ENCODE data around the gene SYNDIG1.

DNA sequence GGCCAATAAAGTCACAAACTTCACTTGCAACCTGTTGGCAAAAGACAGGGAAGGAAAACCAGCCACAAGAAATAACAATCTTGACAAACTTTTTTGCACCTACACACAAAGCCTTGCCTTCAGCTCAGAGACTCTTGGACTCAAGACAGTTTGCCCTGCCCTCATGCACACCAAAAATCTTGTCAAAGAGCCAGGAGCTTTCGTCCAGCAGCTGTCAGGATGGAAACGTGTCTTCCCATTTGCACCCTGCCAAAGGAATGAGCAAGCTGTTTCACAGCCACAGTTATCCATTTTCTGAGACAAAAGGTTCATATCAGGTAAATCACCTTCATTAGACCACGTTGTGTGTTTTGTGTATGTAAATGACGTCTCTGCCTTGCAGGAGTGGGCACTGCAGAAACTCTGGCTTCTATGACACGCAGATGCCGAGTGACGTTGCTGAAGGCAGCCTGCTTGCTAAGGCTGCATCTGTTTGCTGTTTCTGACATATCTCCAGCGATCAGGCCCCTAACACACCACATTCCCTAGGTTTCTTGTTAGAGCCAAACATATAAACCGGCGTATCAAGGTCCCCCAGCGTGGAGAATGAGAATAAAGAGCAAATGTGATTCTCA is 193.4 kb downstream of the SYNDIG1 start:
- TF ChIP-seq LEF1 (IDR thresholded peaks at IDR 0.05; ENCODE audit: borderline replicate concordance) (no peak), ZNF384 (IDR thresholded peaks at IDR 0.05) (no peak), SP1 (IDR thresholded peaks at IDR 0.05) (no peak), FOXM1 (IDR thresholded peaks at IDR 0.05; ENCODE audit: borderline replicate concordance) (no peak), SUZ12 (IDR thresholded peaks at IDR 0.05) (no peak), FOXK2 (IDR thresholded peaks at IDR 0.05) (no peak), CTBP1 (IDR thresholded peaks at IDR 0.05; ENCODE audit: borderline replicate concordance) (no peak)
- TF ChIP-seq, protein P1, sequence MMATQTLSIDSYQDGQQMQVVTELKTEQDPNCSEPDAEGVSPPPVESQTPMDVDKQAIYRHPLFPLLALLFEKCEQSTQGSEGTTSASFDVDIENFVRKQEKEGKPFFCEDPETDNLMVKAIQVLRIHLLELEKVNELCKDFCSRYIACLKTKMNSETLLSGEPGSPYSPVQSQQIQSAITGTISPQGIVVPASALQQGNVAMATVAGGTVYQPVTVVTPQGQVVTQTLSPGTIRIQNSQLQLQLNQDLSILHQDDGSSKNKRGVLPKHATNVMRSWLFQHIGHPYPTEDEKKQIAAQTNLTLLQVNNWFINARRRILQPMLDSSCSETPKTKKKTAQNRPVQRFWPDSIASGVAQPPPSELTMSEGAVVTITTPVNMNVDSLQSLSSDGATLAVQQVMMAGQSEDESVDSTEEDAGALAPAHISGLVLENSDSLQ (IDR thresholded peaks at IDR 0.05), result no peak
